NCI-H2227 (cell line): Measurements from ENCODE around the gene SDR42E1.

ENCODE experiments used
- DNase-seq: peaks from one replicate; lab custom pipeline; 2025; ENCODE audit not compliant: unreplicated experiment; lab: John Stamatoyannopoulos, UW

SDR42E1 gene, protein sequence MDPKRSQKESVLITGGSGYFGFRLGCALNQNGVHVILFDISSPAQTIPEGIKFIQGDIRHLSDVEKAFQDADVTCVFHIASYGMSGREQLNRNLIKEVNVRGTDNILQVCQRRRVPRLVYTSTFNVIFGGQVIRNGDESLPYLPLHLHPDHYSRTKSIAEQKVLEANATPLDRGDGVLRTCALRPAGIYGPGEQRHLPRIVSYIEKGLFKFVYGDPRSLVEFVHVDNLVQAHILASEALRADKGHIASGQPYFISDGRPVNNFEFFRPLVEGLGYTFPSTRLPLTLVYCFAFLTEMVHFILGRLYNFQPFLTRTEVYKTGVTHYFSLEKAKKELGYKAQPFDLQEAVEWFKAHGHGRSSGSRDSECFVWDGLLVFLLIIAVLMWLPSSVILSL

DNA sequence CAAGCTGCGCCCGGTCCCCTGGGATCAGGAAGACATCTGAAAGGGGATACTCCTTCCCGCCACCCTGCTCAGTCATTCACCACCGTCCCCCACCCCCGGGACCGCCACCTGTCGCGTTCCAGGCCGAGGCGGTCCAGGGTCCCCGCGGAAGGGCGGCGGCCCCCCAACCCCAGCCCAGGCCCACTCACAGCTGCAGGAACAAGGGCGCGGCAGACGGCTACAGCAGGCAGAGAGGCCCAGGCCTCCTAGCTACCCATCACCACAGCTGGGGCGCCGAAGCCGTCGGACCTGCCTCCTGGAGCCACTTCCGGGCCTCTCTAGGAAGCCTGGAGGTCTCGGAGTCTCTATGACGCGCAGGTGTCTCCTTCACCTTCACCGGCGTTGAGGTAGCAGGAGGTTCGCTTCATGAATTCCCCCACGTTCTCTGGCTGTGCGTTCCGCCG lies at the start of gene SDR42E1:
TSS of gene SDR42E1 (minus strand) at position 272 of the 443 bp plus-strand sequence. CDS start 10,612 bp downstream, outside the sequence.
- DNase-seq = peak; percentile 86

DNA sequence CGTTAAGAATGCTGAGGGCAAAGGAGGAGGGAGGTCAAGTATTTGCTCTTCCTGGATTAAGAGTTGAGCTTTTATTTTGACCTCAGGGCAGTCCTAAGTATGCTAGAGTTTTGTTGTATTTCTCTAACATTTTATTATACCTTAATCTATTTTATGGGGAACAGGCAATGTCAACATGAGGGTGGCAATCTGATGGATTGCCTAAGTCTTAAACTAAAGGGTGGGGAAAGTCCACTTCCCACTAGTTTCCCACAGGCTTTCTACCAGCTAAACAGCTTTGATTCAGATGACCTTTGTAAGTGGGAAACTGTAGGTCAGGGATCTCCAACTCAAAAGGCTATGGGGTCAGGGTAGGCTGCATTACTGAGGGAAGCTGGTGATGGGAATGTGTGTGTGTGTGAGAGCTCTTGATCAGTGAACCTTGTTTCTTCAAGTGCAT lies 48.7 kb upstream of the SDR42E1 start:
- no peak for DNase-seq

DNA sequence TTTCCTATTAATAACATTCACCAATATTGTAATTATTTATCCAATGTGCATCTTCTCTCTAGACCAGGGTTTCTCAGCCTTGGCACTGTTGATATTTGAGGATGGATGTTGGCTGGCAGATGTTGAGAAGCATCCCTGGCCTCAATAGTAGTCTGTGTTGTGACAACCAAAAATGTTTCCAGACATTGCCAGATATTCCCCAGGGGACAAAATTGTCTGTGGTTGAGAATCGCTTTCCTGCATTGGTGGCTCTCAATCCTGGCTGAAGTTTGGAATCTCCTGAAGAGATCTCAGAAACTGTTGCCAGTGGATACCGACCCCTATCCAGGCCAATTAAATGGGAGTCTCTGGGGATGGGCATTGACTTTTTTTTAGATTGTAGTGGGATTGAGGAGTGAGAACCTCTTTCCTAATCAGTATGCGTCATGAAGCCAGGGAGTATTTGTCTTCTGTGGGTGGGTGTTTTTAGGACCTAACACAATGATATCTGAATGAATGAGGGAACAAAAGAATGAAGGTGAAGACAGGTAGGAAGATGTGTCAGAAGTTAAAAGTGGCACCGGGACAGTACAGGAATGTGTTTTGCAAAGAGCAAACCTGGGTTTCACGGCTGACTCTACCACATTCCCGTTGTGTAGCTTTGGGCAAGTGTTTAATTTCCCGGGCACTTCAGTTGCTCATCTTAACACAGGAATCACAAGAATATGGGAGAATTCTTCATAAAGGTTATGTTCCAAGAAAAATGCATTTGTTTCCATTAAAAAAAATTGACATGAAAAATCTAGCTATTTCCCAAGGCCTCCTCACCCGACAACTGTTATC lies 48.1 kb upstream of the SDR42E1 start:
- no peak for DNase-seq

DNA sequence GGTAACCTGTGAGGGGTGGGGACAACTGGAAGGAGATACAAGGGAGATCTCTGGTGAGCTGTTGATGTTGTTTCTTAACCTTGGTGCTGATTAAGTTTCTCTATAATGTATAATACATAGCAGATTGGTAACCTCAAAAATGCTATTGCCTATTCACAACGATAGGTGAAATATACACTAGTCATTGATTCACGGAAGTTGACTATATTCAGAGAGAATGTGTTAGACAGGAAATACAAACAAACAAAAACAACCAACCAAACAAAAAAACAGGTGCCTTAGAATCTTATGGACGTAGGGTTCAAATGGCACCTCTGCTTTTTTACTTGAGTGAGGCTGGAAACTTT lies 45.3 kb upstream of the SDR42E1 start:
- DNase-seq = no peak

DNA sequence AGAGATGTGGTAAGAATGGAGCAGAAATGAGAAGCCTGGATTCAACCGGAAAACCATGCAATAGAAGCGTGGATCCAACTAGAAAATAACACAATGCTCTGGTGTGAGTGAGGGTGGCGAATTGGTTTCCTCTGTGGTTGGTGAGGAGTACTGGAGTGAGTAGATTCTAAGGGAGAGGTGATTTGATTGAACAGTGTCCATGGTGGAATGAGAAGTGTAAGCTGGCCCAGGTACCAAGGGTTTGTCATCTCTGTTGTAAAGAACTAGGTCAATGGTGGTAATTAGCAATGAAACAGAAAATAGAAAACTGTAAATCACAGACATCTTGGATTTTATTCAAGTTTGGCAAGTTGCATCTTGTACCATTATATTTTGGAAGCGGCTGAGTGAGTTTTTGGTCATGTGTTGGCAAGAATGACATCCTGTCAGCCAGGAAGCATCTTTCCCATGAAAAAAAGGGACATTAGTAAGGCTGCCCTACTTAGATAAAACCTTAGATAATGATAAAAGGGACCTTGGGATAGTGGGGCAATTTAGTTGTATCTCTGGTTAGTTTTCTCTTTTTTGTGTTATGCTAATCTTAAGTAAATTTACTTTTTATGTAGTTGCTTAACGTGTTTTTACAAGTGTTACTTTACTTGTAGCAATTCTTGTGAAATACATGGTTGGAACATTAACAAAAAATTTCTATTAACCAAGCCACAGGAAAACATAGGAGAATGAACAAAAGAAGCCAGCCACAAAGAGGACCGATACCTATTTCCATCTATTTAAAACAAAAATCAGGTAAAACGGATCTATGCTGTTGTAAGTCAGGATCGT lies 44.7 kb upstream of the SDR42E1 start:
- no peak for DNase-seq

DNA sequence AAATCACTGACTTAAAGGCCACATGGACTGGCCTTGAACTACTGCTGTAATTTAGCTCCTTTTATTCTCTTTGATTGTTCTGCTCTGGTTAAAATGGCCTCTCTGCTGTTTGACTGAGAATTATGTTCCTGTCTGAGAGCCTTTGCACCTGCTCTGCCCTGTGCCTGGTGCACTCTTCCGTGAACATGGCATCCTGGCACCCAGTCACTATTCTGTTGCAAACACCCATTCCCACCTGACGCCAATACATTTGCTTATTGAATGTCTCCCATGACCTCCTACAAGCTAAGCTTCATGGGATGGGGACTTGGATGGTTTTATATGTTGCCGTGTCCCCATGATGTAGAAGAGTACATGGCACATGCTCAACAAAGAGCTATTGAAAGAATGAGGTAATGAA lies 43.8 kb upstream of the SDR42E1 start:
- DNase-seq = no peak

DNA sequence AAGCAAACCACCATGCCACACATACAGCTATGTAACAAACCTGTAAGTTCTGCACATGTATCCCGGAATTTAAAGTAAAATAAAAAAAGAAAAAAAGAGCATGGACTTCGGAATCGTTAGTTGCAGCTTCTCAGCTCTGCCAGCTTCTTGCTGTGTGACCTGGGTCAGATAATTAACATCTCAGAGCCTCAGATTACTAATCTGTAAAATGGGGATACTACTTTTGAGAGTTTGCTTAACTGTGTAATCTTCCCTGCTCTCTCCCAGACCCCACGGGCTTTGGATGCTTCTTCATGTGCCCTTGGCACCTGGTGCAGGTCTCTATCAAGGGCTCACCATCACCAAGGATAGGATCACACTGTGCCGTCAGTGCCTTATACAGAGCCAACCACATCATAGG lies 40.4 kb upstream of the SDR42E1 start:
- no peak for DNase-seq

DNA sequence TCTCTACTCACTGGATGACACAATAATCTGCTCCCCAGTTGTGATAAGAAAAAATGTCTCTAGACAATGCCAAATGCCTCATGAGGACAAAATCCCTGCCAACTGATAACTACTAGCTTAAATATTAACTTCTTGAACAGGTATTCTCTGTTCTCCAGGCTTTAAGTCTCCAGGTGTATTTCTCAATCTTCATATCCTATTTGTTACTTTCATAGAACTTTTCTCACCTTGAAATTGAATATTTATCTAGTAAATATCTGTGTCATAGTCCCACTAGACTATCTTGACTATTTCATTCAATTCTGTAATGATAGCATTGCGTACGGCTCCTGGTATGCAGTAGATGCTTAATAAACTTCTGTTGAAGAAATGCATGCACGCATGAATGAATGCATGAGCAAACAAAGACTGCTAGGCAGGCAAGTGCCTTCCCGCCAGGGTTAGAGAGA lies 39.7 kb upstream of the SDR42E1 start:
- no peak for DNase-seq

DNA sequence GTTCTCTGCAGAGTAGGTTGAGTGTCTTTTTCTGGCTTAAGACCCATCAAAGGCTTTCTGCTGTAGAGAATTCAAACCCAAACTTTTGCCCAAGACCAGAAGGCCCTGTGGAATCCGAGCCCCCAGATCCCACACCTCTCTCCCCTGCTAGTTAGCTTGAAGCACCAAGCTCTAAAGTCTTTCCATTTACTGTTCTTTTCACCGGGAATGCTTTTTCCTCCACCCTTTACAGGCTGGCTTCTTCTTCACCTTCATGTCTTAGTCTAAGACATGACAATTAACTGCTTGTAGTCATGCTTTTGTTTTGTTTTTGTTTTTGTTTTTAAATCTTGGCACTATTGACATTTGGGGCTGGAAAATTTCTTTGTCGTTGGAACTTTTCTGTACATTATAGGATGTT lies 39.2 kb upstream of the SDR42E1 start:
- no peak for DNase-seq

DNA sequence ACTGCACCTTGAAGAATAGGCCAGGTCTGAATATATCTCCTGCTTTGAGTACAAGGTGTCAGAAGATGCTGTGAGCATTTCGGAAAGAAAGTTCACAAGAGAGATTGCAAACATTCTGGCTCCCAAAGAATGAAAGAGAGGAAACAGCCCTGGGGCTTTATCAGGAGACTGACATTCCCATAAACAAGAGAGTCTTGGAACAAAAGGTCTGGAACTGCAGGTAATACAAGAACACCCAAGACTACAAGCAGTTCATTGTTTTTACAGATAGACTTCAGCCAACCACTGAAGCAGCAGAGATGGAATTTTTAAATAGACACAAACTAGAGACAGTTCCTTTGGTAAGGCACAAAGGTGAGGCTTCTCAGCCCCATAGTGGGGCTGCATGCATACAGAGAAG lies 38.2 kb upstream of the SDR42E1 start:
- DNase-seq = no peak

DNA sequence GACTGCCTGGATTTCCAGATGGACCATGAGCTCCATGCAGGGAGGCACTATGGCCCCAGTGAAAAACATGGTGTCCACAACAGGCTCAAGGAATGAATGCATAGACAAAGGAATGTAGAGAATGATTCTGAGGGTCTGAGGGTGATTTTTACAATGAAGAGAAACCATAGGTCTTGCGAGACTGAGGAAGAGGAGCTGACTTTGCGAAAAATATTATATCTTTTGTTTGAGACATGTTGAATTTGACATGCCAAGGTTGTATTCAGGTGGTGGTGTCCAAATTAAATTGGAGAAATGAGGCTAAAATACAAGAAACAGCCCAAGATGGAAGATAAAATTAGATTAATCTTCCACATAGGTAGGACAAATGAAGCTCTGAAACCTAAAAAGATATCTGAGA lies 36.5 kb upstream of the SDR42E1 start:
- no peak for DNase-seq

DNA sequence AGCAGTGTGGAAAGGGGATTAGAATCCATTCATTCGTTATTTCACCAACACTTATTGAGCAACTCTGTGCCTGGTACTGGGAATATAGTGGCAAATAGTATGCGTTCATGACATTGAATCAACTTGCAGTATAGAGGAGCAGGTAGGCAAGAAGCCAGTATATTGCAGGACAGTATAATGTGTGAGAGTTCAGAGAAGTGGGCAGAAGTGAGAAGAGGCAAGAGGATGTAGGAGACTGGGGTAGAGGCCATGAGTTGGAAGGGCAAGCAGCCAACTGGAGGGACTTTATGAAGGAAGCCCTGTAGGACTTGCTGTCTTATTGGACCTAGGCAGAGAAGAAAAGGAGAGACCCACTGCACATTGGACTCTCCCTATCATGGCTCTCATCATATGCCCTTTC lies 36.1 kb upstream of the SDR42E1 start:
- no peak for DNase-seq

DNA sequence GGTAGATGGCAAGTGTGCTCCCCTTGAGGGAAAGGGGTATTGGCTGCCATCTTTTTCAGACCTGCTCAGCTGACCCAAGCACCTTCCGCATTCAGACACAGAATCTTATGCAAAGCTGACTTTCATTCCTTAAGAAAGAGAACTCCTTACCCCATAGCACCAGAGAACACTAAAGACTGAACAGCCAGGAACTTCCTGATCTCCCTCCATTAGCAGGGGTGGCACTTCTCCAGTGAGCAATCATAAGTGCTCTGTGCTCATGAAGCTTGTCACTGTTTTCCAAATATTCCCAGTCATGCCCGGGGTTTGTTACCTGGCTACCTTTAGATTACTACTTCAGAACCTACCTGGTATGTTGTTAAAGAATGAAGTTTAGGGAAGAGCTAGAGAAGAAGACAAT lies 35.7 kb upstream of the SDR42E1 start:
- no peak for DNase-seq

DNA sequence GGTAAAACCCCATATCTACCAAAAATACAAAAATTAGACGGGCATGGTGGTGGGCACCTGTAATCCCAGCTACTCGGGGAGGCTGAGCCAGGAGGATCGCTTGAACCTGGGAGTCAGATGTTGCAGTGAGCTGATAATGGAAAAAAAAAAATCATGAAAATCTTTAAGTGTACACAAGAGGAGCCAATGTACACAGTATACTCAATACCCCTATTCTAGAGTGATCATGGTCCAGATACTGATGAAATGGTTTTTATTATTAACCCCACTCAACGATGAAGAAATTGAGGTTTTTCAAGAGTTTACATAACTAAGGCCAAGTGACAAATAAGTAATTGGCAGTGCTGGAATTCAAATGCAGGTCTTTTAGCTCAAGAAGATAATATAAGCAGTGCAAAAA lies 35.3 kb upstream of the SDR42E1 start:
- DNase-seq = no peak

DNA sequence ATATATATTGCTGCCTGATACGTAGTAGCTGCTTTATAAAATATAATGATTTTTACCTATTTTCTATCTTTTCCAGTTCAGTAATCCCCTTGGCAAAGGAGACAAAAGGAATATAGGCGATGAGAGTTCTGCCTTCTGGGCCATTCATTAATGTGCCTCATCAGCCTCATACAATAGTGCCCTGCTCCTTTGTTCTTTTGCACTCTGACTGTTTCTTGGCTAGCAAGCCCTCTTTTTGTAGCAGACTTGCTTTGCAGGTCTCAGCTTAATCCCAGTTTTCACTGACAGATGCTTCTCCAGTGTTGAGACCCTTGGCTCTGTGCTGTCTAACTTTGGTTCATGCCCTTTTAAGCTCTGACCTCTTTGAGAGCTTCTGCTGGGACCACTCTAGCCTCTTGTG lies 34.2 kb upstream of the SDR42E1 start:
- no peak for DNase-seq

DNA sequence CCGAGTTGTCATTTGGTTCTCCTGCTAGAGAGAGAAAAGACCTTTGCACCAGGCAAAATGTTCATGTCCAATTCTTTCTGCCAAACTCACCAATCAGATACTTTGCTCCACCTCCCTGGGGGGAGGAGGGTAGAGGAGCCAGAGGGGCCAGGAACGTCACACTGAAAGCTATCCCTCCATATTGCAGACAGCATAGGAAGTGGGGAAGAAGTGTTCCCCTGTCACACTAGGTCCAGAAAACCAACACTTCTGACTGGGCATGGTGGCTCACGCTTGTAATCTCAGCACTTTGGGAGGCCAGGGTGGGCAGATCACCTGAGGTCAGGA lies 33.3 kb upstream of the SDR42E1 start:
- DNase-seq = no peak

DNA sequence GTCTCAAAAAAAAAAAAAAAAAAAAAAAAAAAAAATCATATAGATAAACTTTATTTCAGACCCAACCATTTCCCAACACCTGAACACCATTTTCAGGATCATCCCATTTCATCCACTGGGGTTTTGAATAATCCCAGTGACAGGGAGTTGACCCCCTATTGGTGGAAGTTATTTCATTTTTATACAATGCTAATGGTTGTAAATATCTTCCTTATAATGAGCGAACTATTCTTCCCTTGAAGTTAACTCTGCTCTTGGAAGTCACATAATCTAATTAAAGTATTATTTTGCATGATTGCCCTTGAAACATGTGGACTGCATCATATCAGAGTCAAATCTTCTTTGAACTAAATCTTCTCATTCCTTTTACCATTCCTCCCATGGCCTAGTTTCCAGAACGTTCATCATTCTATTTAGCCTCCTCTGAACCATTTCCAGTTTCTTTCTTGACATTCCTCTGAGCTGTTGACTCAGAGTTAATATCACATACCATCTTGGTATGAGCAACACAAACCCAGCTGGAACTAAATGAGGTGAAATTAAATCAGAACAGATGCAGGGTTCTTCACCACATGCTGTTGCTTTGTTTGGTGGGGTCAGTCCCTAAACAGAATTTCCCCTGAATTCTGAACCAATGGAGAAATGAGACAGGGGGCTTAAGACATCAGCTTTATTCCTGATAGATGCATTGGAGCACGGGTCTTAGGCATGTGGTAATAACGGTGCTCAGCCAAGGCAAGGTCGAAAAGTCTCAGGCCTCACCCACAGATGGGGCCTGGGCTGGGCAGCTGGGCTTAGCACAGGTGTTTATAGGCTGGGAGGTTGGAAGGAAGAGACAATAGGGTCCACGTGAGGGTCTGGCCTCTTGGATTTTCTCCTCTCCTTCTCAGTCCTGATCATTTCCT lies 32.7 kb upstream of the SDR42E1 start:
- no peak for DNase-seq

DNA sequence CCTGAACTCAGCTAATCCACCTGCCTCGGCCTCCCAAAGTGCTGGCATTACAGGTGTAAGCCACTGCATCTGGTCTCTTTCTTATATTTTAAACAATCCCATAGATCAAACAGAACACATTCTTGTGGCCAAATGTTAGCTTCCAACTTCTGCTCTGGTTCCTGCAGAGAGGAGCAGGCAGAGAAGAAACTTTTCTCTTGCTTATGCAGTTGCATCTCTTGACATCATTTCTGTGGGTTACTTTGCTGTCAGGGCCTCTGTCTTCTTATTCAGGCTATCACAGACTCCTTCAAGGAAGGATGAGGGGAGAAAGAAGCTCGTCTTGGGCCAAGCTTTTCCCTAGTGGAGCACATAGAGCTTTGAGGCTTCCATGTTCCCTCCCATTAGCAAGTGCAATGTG lies 31.6 kb upstream of the SDR42E1 start:
- DNase-seq = no peak

DNA sequence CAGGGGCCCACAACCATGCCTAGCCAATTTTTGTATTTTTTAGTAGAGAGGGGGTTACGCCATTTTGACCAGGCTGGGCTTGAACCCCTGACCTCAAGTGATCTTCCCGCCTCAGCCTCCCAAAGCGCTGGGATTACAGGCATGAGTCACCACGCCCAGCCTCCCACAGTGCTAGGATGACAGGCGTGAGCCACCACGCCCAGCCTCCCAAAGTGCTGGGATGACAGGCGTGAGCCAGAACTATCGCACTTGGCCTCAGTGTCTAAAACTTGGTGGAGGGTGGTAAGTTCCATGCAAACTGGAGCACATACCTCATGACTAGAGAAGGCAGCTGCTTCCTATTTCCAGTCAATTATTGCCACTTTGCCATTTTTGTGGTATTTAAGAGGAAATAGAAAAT lies 30.9 kb upstream of the SDR42E1 start:
- DNase-seq = no peak

DNA sequence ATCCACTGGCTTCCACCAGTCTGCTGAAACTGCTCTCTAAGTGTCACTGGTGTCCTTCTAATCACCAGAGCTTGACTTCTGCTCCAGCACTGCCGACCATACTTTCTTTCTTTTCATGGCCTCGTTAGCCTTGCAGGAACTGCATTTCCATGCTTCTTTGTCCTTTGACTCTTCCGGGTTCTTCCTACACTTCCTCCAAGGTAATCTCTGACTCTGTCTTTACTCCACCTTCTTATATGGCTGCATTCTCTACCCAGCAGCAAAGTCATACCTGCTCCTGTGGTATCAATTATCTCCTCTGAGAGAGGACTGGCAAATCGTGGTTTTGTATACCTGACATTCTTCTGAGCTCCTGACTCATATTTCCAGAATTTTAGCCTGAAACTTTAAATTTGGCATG lies 30.3 kb upstream of the SDR42E1 start:
- no peak for DNase-seq

DNA sequence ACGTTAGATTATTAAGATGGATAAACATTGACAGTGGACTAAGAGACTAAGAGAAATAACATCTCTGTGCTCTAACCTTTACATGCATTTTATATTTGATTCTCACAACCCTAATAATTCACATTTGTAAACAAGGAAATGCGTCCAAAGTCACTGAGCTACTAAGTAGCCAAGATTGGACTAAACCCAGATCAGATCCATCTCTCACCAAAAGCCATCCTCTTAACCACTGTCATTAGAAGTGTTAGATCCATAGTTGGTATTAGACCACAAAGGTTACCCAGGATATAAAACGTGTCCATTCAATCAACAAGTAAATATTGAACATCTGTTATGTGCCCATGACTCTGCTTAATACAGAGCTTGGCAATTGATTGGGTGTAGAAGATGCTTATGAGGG lies 29.0 kb upstream of the SDR42E1 start:
- DNase-seq = no peak
